Neural cell (in vitro differentiated cells): ENCODE measurements around the gene FOXP2. TPM values are rescaled to one million over a fixed set of nuclear protein-coding genes. Genes with fewer than 3 reads are reported as not detected.

Experiments used
- H2AFZ ChIP-seq: fragments of 200-600, 300-800 bp; sonication (generic), shearing (Covaris generic); 2 replicates; pipeline ENCODE4 v1.6.0; 2014; ENCODE audit warnings: low read depth, mild to moderate bottlenecking, antibody characterized with exemption, low read length, moderate library complexity
- H3F3A ChIP-seq: fragments of 200-600 bp; shearing (Covaris generic); 2 replicates; pipeline ENCODE4 v1.6.1; 2016; ENCODE audit warnings: mild to moderate bottlenecking, moderate library complexity, mixed read lengths, antibody characterized with exemption, low read length; ENCODE audit not compliant: insufficient read depth, poor library complexity, severe bottlenecking
- H3K27ac ChIP-seq: fragments of 200-600, 300-800 bp; sonication (generic), shearing (Covaris generic); 2 replicates; pipeline ENCODE4 v1.5.1; 2014; ENCODE audit warnings: mild to moderate bottlenecking, low read length, moderate library complexity
- H3K27me3 ChIP-seq: fragments of 300-800, 200-600 bp; sonication (generic), shearing (Covaris generic); 2 replicates; pipeline ENCODE4 v1.6.0; 2014; ENCODE audit warnings: mild to moderate bottlenecking, low read depth, low read length, moderate library complexity; ENCODE audit not compliant: insufficient read depth
- H3K36me3 ChIP-seq: fragments of 300-800, 200-600 bp; sonication (generic), shearing (Covaris generic); 2 replicates; pipeline ENCODE4 v1.5.1; 2014; ENCODE audit warnings: mild to moderate bottlenecking, antibody characterized with exemption, low read length, moderate library complexity; ENCODE audit not compliant: insufficient read depth
- H3K4me2 ChIP-seq: fragments of 300-800, 200-600 bp; sonication (generic), shearing (Covaris generic); 2 replicates; pipeline ENCODE4 v1.6.0; 2014; ENCODE audit warnings: mild to moderate bottlenecking, low read length
- H3K4me3 ChIP-seq: fragments of 300-800, 200-600 bp; sonication (generic), shearing (Covaris generic); 2 replicates; pipeline ENCODE4 v1.5.1; 2014; ENCODE audit warnings: mild to moderate bottlenecking, low read length, moderate library complexity
- H3K79me2 ChIP-seq: fragments of 200-600 bp; shearing (Covaris generic); replicated peaks from 2 replicates; pipeline ENCODE4 v1.6.0; 2014; ENCODE audit warnings: mild to moderate bottlenecking, low read length, moderate library complexity; ENCODE audit not compliant: insufficient read depth
- H3K9ac ChIP-seq: fragments of 300-800, 200-600 bp; sonication (generic), shearing (Covaris generic); 2 replicates; pipeline ENCODE4 v1.6.1; 2016; ENCODE audit warnings: mild to moderate bottlenecking, low read length, mixed read lengths
- H3K9me2 ChIP-seq: fragments of 200-600 bp; shearing (Covaris generic); 2 replicates; pipeline ENCODE4 v1.6.1; 2016; ENCODE audit warnings: mild to moderate bottlenecking, low read length, mixed read lengths; ENCODE audit not compliant: insufficient read depth
- H3K9me3 ChIP-seq: fragments of 200-600, 300-800 bp; sonication (generic), shearing (Covaris generic); 2 replicates; pipeline ENCODE4 v1.6.1; 2016; ENCODE audit warnings: mild to moderate bottlenecking, mixed run types, low read length, moderate library complexity, mixed read lengths
- H4K20me1 ChIP-seq: fragments of 200-600 bp; shearing (Covaris generic); 2 replicates; pipeline ENCODE4 v1.6.1; 2016; ENCODE audit warnings: mild to moderate bottlenecking, mixed run types; ENCODE audit not compliant: insufficient read depth
- EP300 ChIP-seq: fragments of 450-650 bp; conservative IDR thresholded peaks from 2 replicates; pipeline ENCODE4 v1.6.1; 2014; ENCODE audit warnings: antibody characterized with exemption, mild to moderate bottlenecking, moderate library complexity; ENCODE audit not compliant: poor library complexity, severe bottlenecking
- EZH2 ChIP-seq: fragments of 200-600, 300-800 bp; shearing (Covaris generic), sonication (generic); IDR thresholded peaks from 2 replicates; pipeline ENCODE4 v1.6.1; 2014; ENCODE audit warnings: antibody characterized with exemption, low read length, borderline replicate concordance, mild to moderate bottlenecking; ENCODE audit not compliant: insufficient read depth, poor library complexity, severe bottlenecking
- MXI1 ChIP-seq: fragments of 450-650 bp; conservative IDR thresholded peaks from 2 replicates; pipeline ENCODE4 v1.6.1; 2014; ENCODE audit warnings: antibody characterized with exemption, mild to moderate bottlenecking; ENCODE audit not compliant: poor library complexity, severe bottlenecking
- POLR2AphosphoS5 ChIP-seq: IDR thresholded peaks from 2 replicates; pipeline ENCODE4 v1.6.1; 2012
- RAD21 ChIP-seq: fragments of 450-650 bp; conservative IDR thresholded peaks from 2 replicates; pipeline ENCODE4 v1.6.1; 2014; ENCODE audit warnings: antibody characterized with exemption, mild to moderate bottlenecking, moderate library complexity
- SMC3 ChIP-seq: fragments of 450-650 bp; conservative IDR thresholded peaks from 2 replicates; pipeline ENCODE4 v1.6.1; 2014; ENCODE audit warnings: antibody characterized with exemption, mild to moderate bottlenecking, moderate library complexity; ENCODE audit not compliant: poor library complexity
- TAF1 ChIP-seq: IDR thresholded peaks from 2 replicates; pipeline ENCODE4 v1.6.1; 2012; ENCODE audit warnings: low read depth
- polyA plus RNA-seq: library from polyadenylated mRNA; depleted of rRNA; stranded (reverse); fragments of >200 nt; gene quantifications from 2 replicates; pipeline ENCODE4 v1.2.3, GENCODE V29; 2014
- TF ChIP-seq, protein P1 (sequence below): IDR thresholded peaks from 2 replicates; pipeline ENCODE4 v1.6.1; 2012; ENCODE audit warnings: borderline replicate concordance
- TF ChIP-seq, protein P2 (sequence below): fragments of 450-650 bp; IDR thresholded peaks from 2 replicates; pipeline ENCODE4 v1.5.1; 2014; ENCODE audit warnings: antibody characterized with exemption, mild to moderate bottlenecking, moderate library complexity; ENCODE audit not compliant: poor library complexity, severe bottlenecking

FOXP2 gene
- polyA plus RNA-seq, 1 donor from 2014 or later, result 51.3 TPM

DNA sequence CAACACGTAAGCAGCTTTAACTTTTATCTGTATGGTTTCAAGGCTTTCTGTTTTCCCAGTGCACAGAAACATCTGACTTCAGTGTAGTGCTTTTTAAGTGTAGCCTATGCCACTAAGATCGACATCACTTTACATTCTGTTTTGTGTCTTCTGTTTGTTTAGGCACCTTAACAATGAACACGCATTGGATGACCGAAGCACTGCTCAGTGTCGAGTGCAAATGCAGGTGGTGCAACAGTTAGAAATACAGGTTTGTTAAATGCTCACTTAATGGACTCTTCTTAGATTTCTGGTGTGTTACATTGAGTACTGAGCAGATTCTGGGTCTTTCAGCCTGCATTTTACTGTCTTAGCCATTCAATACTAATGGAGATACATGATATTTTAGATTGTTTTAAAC, 237.4 kb downstream of the FOXP2 start:
- H3K4me3 ChIP-seq, result no peak overlapping the region
- no peak overlapping the region for H3K4me2 ChIP-seq
- H3F3A ChIP-seq, result peaks cover 5% of the 10 kb centered on the region
- H2AFZ ChIP-seq, result no peak overlapping the region
- H3K36me3 ChIP-seq, result no peaks in the 10 kb centered on the region
- no peaks in the 10 kb centered on the region for H3K79me2 ChIP-seq
- H3K27me3 ChIP-seq, result no peaks in the 10 kb centered on the region
- H3K9ac ChIP-seq, result no peak overlapping the region
- no peaks in the 10 kb centered on the region for H4K20me1 ChIP-seq
- no peaks in the 10 kb centered on the region for H3K9me2 ChIP-seq
- no peak overlapping the region for H3K27ac ChIP-seq
- TF ChIP-seq, protein P1, sequence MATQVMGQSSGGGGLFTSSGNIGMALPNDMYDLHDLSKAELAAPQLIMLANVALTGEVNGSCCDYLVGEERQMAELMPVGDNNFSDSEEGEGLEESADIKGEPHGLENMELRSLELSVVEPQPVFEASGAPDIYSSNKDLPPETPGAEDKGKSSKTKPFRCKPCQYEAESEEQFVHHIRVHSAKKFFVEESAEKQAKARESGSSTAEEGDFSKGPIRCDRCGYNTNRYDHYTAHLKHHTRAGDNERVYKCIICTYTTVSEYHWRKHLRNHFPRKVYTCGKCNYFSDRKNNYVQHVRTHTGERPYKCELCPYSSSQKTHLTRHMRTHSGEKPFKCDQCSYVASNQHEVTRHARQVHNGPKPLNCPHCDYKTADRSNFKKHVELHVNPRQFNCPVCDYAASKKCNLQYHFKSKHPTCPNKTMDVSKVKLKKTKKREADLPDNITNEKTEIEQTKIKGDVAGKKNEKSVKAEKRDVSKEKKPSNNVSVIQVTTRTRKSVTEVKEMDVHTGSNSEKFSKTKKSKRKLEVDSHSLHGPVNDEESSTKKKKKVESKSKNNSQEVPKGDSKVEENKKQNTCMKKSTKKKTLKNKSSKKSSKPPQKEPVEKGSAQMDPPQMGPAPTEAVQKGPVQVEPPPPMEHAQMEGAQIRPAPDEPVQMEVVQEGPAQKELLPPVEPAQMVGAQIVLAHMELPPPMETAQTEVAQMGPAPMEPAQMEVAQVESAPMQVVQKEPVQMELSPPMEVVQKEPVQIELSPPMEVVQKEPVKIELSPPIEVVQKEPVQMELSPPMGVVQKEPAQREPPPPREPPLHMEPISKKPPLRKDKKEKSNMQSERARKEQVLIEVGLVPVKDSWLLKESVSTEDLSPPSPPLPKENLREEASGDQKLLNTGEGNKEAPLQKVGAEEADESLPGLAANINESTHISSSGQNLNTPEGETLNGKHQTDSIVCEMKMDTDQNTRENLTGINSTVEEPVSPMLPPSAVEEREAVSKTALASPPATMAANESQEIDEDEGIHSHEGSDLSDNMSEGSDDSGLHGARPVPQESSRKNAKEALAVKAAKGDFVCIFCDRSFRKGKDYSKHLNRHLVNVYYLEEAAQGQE, result no peak
- TF ChIP-seq, protein P2, sequence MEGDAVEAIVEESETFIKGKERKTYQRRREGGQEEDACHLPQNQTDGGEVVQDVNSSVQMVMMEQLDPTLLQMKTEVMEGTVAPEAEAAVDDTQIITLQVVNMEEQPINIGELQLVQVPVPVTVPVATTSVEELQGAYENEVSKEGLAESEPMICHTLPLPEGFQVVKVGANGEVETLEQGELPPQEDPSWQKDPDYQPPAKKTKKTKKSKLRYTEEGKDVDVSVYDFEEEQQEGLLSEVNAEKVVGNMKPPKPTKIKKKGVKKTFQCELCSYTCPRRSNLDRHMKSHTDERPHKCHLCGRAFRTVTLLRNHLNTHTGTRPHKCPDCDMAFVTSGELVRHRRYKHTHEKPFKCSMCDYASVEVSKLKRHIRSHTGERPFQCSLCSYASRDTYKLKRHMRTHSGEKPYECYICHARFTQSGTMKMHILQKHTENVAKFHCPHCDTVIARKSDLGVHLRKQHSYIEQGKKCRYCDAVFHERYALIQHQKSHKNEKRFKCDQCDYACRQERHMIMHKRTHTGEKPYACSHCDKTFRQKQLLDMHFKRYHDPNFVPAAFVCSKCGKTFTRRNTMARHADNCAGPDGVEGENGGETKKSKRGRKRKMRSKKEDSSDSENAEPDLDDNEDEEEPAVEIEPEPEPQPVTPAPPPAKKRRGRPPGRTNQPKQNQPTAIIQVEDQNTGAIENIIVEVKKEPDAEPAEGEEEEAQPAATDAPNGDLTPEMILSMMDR, result no peak
- TF ChIP-seq SMC3 (no peak), TAF1 (no peak), POLR2AphosphoS5 (no peak), EZH2 (no peak), EP300 (no peak), MXI1 (no peak), RAD21 (no peak)
- no peaks in the 10 kb centered on the region for H3K9me3 ChIP-seq

DNA sequence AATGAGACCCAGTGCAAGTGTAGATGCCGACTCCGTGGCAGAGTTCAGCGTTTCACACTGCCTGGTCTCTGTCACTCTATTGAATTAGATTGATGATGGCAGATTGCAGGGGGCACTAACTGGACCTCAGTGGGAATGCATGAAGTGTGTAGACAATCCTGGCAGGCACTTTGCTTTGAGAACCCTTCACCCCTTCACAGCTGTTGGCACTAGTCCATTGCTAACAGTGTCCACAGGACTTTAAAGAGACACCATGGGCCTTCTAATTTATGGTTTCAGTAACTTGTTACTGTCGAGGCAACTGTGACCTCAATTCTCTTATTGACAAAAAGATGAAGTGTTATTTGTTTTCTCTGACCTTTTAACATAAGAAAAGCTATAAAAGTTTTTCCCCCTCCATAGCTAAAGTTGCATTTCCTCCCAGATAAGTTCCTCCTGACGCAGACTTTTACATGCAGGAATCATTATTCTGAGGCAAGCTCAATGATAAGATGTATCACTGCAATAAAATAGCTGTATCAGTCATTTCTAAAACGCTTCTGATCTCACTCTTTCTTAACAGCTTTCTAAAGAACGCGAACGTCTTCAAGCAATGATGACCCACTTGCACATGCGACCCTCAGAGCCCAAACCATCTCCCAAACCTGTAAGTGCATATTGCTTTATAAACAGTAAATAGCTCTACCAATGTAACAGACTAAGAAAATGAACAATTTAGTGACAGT, 238.9 kb downstream of the FOXP2 start:
- peaks cover 5% of the 10 kb centered on the region for H3F3A ChIP-seq
- no peaks in the 10 kb centered on the region for H3K27me3 ChIP-seq
- no peaks in the 10 kb centered on the region for H4K20me1 ChIP-seq
- no peaks in the 10 kb centered on the region for H3K9me3 ChIP-seq
- no peaks in the 10 kb centered on the region for H3K36me3 ChIP-seq
- no peak overlapping the region for H3K9ac ChIP-seq
- H3K9me2 ChIP-seq, result no peaks in the 10 kb centered on the region
- H2AFZ ChIP-seq, result no peak overlapping the region
- H3K4me2 ChIP-seq, result no peak overlapping the region
- no peaks in the 10 kb centered on the region for H3K79me2 ChIP-seq
- no peak overlapping the region for H3K4me3 ChIP-seq
- no peak overlapping the region for H3K27ac ChIP-seq
- TF ChIP-seq, protein P2, result no peak
- TF ChIP-seq POLR2AphosphoS5 (no peak), TAF1 (no peak), EP300 (no peak), RAD21 (no peak), MXI1 (no peak), SMC3 (no peak), EZH2 (no peak)
- TF ChIP-seq, protein P1, result no peak
